Activated naive CD4-positive, alpha-beta T cell treated with anti-CD3 and anti-CD28 coated beads, Interleukin-2, amount 50 U/mL, for 24 hours (primary cell): Measurements from ENCODE around the gene SOX8.

ENCODE experiments used
- H3K27ac Mint-ChIP-seq: one replicate; pipeline ENCODE4 v1.8.0; 2021; ENCODE audit warnings: mild to moderate bottlenecking, mixed read lengths
- H3K27me3 Mint-ChIP-seq: one replicate; pipeline ENCODE4 v1.8.0; 2021; ENCODE audit warnings: mixed read lengths
- H3K36me3 Mint-ChIP-seq: one replicate; pipeline ENCODE4 v1.8.0; 2021; ENCODE audit warnings: mixed read lengths
- H3K4me1 Mint-ChIP-seq: one replicate; pipeline ENCODE4 v1.8.0; 2021; ENCODE audit warnings: mixed read lengths
- H3K4me3 Mint-ChIP-seq: one replicate; pipeline ENCODE4 v1.8.0; 2021; ENCODE audit warnings: mild to moderate bottlenecking, mixed read lengths
- H3K9me3 Mint-ChIP-seq: one replicate; pipeline ENCODE4 v1.8.0; 2021; ENCODE audit warnings: mixed read lengths

Gene SOX8

DNA sequence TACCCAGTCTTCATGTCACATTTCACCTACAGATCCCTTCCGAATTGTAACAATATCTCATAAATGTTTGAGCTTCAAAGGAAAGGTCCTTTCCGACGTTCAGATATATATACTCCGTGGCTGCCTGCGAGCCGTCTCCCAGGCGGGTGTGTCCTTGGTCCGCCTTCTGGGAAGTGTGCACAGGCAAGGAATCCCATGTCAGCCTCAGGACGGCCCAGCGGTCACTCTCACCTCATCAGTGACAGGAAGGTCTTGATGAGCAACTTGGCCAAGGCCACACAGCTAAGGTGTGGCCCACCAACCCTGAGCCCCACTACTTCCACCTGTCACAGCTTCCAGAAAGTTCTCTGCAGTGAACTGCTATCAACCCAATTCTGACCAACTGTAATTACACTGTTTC, 15.1 kb upstream of the SOX8 start:
- Mint-ChIP-seq H3K4me3 (no peak overlapping the region), H3K27me3 (no peaks in the 10 kb centered on the region), H3K27ac (no peak overlapping the region), H3K36me3 (peaks cover 11% of the 10 kb centered on the region), H3K4me1 (peaks cover 54% of the 10 kb centered on the region), H3K9me3 (no peaks in the 10 kb centered on the region)

DNA sequence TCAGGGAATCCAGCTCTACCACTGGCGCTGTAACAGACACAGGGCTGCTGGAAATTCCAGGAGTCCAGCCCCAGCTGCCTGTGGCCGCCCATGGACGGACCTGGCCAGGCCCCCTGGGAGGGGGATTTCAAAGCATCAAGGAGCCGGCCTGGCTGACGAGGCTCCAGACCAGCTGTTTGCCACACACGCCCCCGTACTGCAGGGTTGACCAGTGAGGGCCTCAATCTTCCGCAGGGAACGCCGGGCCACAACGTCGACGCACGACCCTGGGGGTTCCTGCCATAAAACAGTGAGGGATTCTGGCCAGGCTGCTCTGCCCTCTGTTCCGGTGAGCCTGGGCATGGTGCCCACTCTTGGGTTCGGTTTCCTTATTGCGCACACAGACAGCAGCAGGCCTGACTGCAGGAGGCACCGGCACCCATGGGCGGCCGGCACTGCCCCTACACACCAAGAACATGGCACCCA, 14.5 kb upstream of the SOX8 start:
- no peak overlapping the region for H3K27ac Mint-ChIP-seq
- peaks cover 58% of the 10 kb centered on the region for H3K4me1 Mint-ChIP-seq
- H3K4me3 Mint-ChIP-seq: no peak overlapping the region
- H3K36me3 Mint-ChIP-seq: peaks cover 11% of the 10 kb centered on the region
- H3K27me3 Mint-ChIP-seq: no peaks in the 10 kb centered on the region
- no peaks in the 10 kb centered on the region for H3K9me3 Mint-ChIP-seq

DNA sequence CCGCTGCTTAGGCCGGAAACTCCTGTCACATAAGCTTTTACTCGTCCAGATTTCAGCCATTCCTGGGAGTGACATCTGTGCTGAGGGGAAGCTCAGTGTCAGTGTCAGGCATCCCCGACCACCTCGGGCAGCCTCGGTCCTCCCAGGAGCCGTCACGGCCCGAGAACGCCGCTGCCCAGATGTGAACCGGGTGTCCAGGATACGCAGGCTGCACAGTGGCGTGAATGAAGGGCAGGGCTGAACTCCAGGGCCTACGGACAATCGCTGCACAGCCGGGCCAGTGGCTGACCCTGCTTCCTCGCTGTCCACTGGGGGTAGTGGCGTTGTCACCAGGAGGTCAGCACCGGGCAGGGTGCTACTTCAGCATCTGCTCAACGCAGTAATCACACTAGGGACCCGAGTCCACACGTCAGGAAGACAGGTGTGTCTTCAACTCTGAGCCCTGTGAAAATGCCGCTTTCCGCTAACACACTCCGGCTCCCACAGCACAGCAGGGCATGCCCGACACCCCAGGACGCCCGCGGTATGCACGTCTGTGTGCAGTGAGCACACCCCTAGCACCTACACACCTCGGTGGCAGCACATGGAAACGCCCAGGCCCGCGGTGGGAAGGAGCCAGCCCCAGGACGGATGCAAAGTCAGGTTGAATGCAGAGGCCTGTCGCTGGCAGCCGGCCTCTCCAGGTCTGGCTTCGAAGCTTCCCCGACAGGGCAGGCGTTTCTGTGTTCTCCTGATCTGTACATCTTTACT, 13.8 kb upstream of the SOX8 start:
- Mint-ChIP-seq H3K27me3 (no peaks in the 10 kb centered on the region), H3K4me3 (peak overlapping the region; percentile 80), H3K27ac (no peak overlapping the region), H3K4me1 (peaks cover 53% of the 10 kb centered on the region), H3K9me3 (no peaks in the 10 kb centered on the region), H3K36me3 (peaks cover 11% of the 10 kb centered on the region)

DNA sequence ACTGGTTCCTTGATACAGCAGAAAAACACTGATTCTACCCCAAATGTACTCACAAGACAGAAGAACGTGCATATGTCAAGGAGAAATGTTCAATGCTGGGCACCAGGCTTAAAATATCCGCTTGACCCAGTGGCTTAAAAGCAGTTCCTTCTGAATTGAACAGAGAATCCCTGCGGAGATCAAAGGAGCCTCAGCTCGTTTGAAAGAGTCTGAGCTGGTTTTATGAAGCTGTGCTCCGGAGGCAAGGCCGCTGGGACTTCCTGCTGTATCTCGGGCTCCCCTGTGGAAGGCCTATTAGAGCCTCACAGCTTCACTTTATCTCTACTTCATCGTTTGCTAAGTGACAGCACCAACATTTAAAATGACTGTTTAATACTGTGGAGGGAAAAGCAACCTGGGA, 12.9 kb upstream of the SOX8 start:
- Mint-ChIP-seq H3K27ac (peak overlapping the region; percentile 51), H3K4me1 (peaks cover 45% of the 10 kb centered on the region), H3K36me3 (peaks cover 11% of the 10 kb centered on the region), H3K9me3 (no peaks in the 10 kb centered on the region), H3K4me3 (peak overlapping the region; percentile 80), H3K27me3 (no peaks in the 10 kb centered on the region)

DNA sequence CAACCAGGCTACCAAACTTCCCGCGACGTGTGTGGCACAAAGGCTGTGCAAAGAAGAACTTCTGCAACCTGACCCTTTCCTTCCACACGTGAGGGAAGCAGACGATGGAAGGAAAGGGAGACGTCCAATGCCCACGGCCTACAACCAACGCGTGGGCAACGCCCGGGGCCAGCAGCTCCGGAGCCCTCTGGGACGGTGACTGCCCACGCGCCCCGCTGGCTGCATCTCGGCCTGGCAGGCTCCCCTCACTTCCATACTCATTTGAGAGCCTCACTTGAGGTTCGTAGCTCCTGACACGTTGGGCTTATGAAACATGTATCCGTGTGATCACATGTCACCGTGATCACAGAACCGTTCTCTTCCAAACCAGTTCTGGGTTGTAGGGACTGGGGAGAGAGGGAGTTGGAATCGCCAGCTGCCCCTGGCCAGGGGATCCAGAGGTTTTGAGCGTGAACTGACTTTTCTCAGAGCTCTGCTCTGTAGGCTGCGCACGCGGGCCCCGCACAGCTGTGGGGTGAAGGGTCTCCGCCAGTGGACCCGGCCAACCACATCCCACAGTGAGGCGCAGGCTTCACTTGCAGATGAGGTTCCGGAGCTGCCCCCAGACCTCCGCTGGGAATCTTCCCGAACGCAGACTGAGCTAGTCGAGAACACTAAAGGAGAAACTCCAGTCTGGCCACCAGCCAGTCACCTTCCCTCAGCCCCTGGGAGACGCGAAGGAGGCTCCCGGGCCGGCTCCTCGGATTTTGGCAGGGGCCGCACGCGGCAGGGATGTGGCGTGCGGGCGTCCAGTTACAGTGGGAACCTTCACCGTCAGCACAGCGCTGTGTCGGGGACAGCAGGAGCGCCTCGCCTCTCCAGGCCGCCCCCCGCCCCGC, 11.8 kb upstream of the SOX8 start:
- Mint-ChIP-seq H3K4me1 (peaks cover 35% of the 10 kb centered on the region), H3K27me3 (no peaks in the 10 kb centered on the region), H3K4me3 (peak overlapping the region; percentile 80), H3K9me3 (no peaks in the 10 kb centered on the region), H3K36me3 (peaks cover 11% of the 10 kb centered on the region), H3K27ac (no peak overlapping the region)

DNA sequence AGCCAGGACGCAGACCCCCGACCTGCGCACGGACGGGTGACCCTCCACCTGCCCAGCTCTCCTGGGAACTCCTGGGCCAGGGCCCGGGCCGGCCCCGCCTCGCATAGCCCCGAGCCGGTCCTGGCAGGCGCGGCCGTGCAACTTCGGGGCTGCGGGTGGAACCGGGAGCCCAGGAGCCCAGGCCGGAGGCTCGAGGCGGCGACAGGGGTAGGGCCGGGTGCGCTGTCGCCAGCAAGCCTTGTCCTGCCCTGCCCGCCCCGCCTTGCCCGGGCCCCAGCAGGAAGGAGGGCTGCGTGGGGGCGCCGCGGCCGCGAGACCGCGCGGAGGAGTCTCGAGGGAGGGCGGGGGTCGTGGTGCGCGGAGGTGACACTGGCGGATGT, 11.2 kb upstream of the SOX8 start:
- Mint-ChIP-seq H3K27ac (peak overlapping the region; percentile 12), H3K4me3 (peak overlapping the region; percentile 80), H3K27me3 (no peaks in the 10 kb centered on the region), H3K4me1 (peaks cover 29% of the 10 kb centered on the region), H3K36me3 (peaks cover 8% of the 10 kb centered on the region), H3K9me3 (no peaks in the 10 kb centered on the region)

DNA sequence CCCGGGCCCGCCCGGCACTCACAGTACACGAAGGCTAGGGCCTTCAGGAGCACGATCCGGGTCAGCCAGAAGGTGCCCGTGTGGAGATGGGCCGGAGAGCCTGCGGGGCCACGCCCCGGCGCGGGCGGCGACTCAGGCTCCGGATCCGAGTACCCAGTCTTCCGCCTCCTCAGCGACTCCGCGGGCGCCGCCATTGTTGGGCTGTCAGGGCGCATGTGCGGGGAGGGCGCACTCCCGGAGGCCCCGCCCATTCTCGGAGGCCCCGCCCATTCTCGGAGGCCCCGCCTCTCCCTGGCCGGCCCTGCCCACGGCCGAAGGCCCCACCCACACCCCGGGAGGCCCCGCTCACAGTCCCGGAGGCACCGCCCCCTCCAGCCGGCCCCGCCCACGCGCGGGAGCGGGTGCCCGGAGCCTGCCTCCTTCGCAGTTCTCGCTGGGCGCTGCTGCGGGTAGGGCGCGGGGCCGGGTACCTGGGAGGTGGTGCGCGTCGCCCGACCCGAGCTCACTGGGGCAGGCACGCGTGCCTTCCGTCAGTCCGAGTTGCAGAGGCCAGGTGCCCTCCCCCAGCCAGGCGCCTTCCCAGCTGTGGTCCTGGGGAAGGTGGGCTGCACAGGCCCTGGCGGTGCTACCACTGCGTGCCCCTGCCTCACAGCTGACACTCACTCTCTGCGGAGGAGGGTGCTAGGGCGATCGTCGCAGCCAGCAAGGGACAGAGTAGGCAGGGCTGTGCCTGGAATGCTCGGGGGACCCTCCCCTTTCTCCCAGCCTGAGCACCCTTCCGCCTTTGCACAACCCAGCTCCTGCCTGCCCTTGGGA, 10.6 kb upstream of the SOX8 start, which contains the start of gene LMF1:
TSS of gene LMF1 (minus strand) at position 219 of the 816 bp plus-strand sequence. CDS start at position 215, 4 bp downstream.
- peak within 1 kb of the TSS; percentile 83 for H3K27ac Mint-ChIP-seq
- H3K4me3 Mint-ChIP-seq: peak within 1 kb of the TSS; percentile 80
- H3K27me3 Mint-ChIP-seq: no peaks in the 10 kb centered on the region
- peaks cover 2% of the 10 kb centered on the region for H3K36me3 Mint-ChIP-seq
- no peaks in the 10 kb centered on the region for H3K9me3 Mint-ChIP-seq
- H3K4me1 Mint-ChIP-seq: peaks cover 23% of the 10 kb centered on the region

DNA sequence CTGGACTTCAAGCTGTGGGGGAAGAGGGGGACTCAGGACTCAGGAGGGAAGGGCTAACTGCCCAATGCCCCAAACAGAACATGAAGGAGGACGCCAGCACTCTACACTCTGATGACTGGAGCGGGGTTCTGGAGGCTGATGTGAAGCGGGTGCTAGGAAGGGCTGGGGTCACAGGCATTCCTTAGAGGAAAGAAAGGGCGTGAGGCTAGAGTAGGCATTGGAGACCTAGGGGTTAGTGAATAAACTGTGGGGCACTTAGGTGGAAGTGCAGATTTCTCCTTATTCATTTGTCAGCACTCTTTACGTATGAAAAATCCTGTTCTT, 10.0 kb upstream of the SOX8 start:
- H3K9me3 Mint-ChIP-seq: no peaks in the 10 kb centered on the region
- peak overlapping the region; percentile 43 for H3K27ac Mint-ChIP-seq
- no peaks in the 10 kb centered on the region for H3K27me3 Mint-ChIP-seq
- H3K36me3 Mint-ChIP-seq: no peaks in the 10 kb centered on the region
- H3K4me3 Mint-ChIP-seq: peak overlapping the region; percentile 57
- peaks cover 24% of the 10 kb centered on the region for H3K4me1 Mint-ChIP-seq

DNA sequence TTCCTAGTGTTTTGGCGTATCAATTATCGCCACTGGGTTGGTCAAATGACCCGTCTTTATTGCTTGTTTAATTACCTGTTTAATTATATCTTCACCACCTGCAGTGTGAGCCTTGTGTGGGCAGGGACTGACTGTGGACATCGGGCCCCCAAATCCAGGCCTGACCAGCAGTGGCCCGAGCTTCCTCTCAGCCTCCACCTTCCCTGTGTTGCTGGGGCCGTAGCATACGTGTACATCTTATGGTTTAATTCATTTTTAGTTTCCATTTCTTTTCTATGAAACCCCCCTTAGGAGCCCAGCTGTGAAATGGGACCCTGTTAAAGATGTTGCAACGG, 9.6 kb upstream of the SOX8 start:
- no peaks in the 10 kb centered on the region for H3K9me3 Mint-ChIP-seq
- H3K27me3 Mint-ChIP-seq: no peaks in the 10 kb centered on the region
- H3K4me1 Mint-ChIP-seq: peaks cover 24% of the 10 kb centered on the region
- H3K36me3 Mint-ChIP-seq: no peaks in the 10 kb centered on the region
- peak overlapping the region; percentile 23 for H3K4me3 Mint-ChIP-seq
- no peak overlapping the region for H3K27ac Mint-ChIP-seq

DNA sequence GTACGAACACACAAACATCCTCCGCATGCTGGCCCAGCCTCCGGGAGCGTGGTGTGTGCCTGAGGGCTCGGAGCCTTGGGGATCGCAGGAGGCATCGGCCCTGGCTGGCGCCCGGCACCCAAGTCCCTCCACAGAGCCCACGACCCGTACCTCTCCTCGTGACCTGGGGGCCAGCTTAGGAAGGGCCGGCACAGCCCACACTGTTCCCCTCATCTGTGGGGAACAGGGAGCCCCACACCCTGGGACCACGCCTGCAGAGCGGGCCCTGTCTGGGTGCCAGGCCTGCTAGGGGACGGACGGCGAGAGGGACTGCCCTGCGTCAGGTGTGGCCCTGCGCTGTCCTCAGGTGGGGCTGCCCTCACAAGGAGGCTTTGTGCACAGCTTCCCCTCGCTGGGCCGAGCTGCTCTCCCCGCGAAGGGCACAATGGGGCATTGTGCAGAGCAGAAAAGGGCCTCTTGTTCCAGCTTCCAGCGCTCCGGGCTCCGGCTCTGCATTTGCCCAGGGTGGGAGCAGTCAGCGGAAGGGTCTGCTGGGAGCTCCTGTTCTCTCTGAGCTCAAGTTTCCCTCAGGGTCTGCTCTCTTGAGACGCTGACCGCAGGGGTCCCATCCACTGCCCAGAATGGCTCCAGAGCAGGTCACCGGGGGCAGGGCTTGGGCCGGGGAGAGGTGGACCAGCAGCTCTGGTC, 9.1 kb upstream of the SOX8 start:
- H3K4me1 Mint-ChIP-seq: peaks cover 24% of the 10 kb centered on the region
- no peaks in the 10 kb centered on the region for H3K27me3 Mint-ChIP-seq
- no peaks in the 10 kb centered on the region for H3K9me3 Mint-ChIP-seq
- no peaks in the 10 kb centered on the region for H3K36me3 Mint-ChIP-seq
- H3K27ac Mint-ChIP-seq: no peak overlapping the region
- H3K4me3 Mint-ChIP-seq: no peak overlapping the region

DNA sequence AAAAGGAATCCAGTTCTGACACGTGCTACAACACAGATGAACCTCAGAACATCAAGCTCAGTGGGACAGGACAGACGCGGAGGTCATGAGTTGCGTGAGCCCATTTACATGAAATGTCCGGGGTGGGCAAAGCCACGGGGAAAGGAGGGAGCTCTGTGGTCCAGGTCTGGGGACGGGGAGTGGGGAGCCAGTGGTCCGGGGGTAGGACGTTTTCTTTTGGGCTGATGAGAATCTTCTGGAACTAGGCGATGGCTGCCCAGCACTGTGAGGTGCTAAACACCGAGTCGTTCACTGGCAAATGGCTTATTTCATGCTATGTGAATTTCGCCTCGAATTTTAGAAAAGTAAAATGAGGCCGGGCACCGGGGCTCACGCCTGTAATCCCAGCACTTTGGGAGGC, 8.2 kb upstream of the SOX8 start:
- no peaks in the 10 kb centered on the region for H3K36me3 Mint-ChIP-seq
- H3K27ac Mint-ChIP-seq: no peak overlapping the region
- H3K4me3 Mint-ChIP-seq: no peak overlapping the region
- H3K9me3 Mint-ChIP-seq: no peaks in the 10 kb centered on the region
- no peaks in the 10 kb centered on the region for H3K27me3 Mint-ChIP-seq
- H3K4me1 Mint-ChIP-seq: peaks cover 25% of the 10 kb centered on the region

DNA sequence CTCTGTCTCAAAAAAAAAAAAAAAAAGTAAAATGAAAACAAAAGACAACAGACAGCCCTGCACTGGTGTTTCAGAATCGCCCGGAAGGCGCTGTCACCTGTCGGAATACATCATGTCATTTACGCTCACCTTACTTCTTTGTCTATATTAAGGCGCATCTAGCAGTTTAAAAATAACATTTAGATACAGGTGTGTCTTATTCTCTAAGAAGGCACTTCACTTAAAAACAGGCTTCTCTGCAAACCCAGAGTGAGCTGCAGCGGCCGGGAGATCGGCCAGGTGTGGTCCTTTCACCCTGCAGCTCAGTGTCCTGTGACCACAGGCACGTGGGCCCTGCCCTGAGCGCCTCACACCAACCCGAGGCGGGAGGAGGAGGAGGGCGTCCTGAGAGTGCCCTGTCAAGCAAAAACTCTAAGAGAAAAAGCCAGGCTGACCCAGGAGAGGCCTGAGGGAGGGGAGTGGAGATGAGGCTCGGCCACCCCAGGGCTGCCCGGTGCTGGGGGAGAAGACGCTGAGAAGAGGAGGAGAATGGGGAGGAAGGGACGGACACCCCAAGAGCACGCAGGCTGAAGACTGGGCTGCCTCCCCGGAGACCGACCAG, 7.5 kb upstream of the SOX8 start:
- H3K4me1 Mint-ChIP-seq: peaks cover 19% of the 10 kb centered on the region
- H3K27ac Mint-ChIP-seq: no peak overlapping the region
- no peak overlapping the region for H3K4me3 Mint-ChIP-seq
- no peaks in the 10 kb centered on the region for H3K27me3 Mint-ChIP-seq
- H3K9me3 Mint-ChIP-seq: no peaks in the 10 kb centered on the region
- H3K36me3 Mint-ChIP-seq: no peaks in the 10 kb centered on the region

DNA sequence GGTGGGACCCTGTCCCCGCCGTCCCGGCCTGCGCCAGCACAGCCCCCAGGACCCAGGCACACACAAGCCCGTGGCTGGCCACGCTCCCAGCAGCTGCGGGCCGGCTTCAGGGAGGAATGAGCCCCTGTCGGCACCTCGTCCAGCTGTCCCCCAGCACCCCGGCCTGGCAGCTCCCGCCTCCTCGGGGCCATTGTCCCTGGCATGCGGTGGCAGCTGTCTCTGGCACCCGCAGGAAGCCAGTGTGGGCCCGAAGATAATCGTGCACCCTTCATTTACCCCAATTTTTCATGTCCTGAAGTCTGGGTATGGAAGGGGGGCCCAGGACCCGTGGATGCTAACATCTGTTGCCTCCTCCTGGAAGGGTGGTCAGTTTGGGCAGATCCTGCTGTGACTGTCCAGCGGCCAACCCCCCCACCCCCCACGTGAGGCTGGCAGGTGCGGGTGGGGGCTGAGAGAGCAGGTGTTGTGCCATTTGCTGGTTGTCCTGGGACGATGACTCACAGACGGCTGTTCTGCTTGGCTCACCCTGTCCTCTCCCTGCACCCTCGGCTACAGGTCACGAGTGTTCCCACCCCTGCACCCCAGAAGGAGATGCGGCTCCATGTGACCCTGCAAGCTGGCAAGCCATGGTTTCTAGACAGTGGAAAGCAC, 6.8 kb upstream of the SOX8 start:
- Mint-ChIP-seq H3K27ac (no peak overlapping the region), H3K4me1 (peaks cover 19% of the 10 kb centered on the region), H3K9me3 (no peaks in the 10 kb centered on the region), H3K36me3 (no peaks in the 10 kb centered on the region), H3K27me3 (no peaks in the 10 kb centered on the region), H3K4me3 (no peak overlapping the region)

DNA sequence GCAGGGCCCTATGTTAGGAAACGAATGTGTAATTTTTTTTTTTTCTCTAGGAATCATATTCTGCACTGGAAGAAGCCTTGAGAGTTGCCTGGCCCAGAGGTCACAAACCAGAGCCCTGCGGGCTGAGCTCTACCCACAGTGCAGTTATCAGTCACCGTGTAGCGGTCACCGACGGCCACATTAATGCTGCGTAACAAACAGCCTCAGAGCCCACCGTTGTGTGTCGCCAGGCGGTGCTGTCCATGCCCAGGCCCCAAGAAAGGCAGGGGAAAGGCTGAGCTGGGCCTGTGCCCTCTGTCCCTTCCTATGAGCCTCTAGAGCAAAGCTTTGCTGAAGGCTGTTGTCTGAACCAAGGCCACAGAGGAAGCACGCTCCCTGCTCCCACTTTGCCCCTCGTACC, 6.3 kb upstream of the SOX8 start:
- Mint-ChIP-seq H3K27ac (no peak overlapping the region), H3K27me3 (no peaks in the 10 kb centered on the region), H3K4me3 (no peak overlapping the region), H3K9me3 (no peaks in the 10 kb centered on the region), H3K36me3 (no peaks in the 10 kb centered on the region), H3K4me1 (peaks cover 19% of the 10 kb centered on the region)
